Ectodermal cell (in vitro differentiated cells): Measurements from ENCODE around the gene IARS2.
"Not testable (repeated sequence)": the region's sequence is repeated elsewhere in the genome, so short reads cannot be mapped to it uniquely, and the experiment has no call there.

Source experiments
- H3K27ac ChIP-seq: 2 replicates; pipeline ENCODE4 v1.7.0; 2013; ENCODE audit warnings: mild to moderate bottlenecking, low read depth, low read length; ENCODE audit not compliant: insufficient read depth, poor library complexity, severe bottlenecking
- H3K27me3 ChIP-seq: 2 replicates; pipeline ENCODE4 v1.7.0; 2013; ENCODE audit warnings: mild to moderate bottlenecking, low read length; ENCODE audit not compliant: insufficient read depth, control insufficient read depth, poor library complexity, severe bottlenecking
- H3K36me3 ChIP-seq: one replicate; pipeline ENCODE4 v1.7.0; 2013; ENCODE audit warnings: low read length; ENCODE audit not compliant: control insufficient read depth, insufficient read depth
- H3K4me1 ChIP-seq: one replicate; pipeline ENCODE4 v1.7.0; 2013; ENCODE audit warnings: low read length; ENCODE audit not compliant: control insufficient read depth, insufficient read depth
- H3K4me3 ChIP-seq: 2 replicates; pipeline ENCODE4 v1.7.0; 2013; ENCODE audit warnings: low read depth, low read length, control low read depth; ENCODE audit not compliant: insufficient read depth
- H3K9me3 ChIP-seq: 2 replicates; pipeline ENCODE4 v1.7.0; 2013; ENCODE audit warnings: mild to moderate bottlenecking, low read length, moderate library complexity; ENCODE audit not compliant: control insufficient read depth
- WGBS, 2 experiments: methylation state at CpG; one replicate each; pipeline ENCODE4 v1.1.7; 2013; ENCODE audit warnings: missing lambda C conversion rate in 2 of 2; 5-methylcytosine and 5-hydroxymethylcytosine counted together

Gene IARS2

GRCh38 chr1:220139966-220140365 lies 46.0 kb downstream of the IARS2 start:
- 94 to 98% methylated on average over 3 to 4 of the region's 6 CpGs for WGBS, 2 experiments
- H3K27me3 ChIP-seq, result no peaks in the 10 kb centered on the region
- H3K4me1 ChIP-seq, result no peaks in the 10 kb centered on the region
- H3K36me3 ChIP-seq, result peaks cover 31% of the 10 kb centered on the region
- no peak overlapping the region for H3K4me3 ChIP-seq
- no peaks in the 10 kb centered on the region for H3K9me3 ChIP-seq
- no peak overlapping the region for H3K27ac ChIP-seq

GRCh38 chr1:220144051-220144450 lies 50.1 kb downstream of the IARS2 start:
- Histone ChIP-seq H3K27me3 (no peaks in the 10 kb centered on the region), H3K9me3 (no peaks in the 10 kb centered on the region), H3K4me3 (no peak overlapping the region), H3K4me1 (no peaks in the 10 kb centered on the region), H3K36me3 (peaks cover 35% of the 10 kb centered on the region), H3K27ac (no peak overlapping the region)
- 91 to 97% methylated on average over 4 to 5 of the region's 5 CpGs for WGBS, 2 experiments

GRCh38 chr1:220149742-220150141 lies 55.8 kb downstream of the IARS2 start:
- Histone ChIP-seq H3K4me3 (no peak overlapping the region), H3K36me3 (peaks cover 16% of the 10 kb centered on the region), H3K4me1 (no peaks in the 10 kb centered on the region), H3K9me3 (no peaks in the 10 kb centered on the region), H3K27me3 (no peaks in the 10 kb centered on the region), H3K27ac (no peak overlapping the region)
- 80% methylated on average over 1 of the region's 1 CpG; no CpG with 5 or more reads in 1 of the 2 experiments for WGBS, 2 experiments

GRCh38 chr1:220151454-220151853 lies 57.5 kb downstream of the IARS2 start:
- no peak overlapping the region for H3K4me3 ChIP-seq
- no peaks in the 10 kb centered on the region for H3K4me1 ChIP-seq
- no peaks in the 10 kb centered on the region for H3K9me3 ChIP-seq
- peaks cover 9% of the 10 kb centered on the region for H3K36me3 ChIP-seq
- no peak overlapping the region for H3K27ac ChIP-seq
- no peaks in the 10 kb centered on the region for H3K27me3 ChIP-seq
- 84 to 91% methylated on average over 3 of the region's 3 CpGs for WGBS, 2 experiments

GRCh38 chr1:220153147-220153546 lies 59.2 kb downstream of the IARS2 start:
- Histone ChIP-seq H3K4me3 (no peak overlapping the region), H3K27ac (no peak overlapping the region), H3K27me3 (no peaks in the 10 kb centered on the region), H3K4me1 (no peaks in the 10 kb centered on the region), H3K9me3 (no peaks in the 10 kb centered on the region), H3K36me3 (peaks cover 13% of the 10 kb centered on the region)

GRCh38 chr1:220156620-220157146 lies 62.8 kb downstream of the IARS2 start:
- H3K27me3 ChIP-seq, result no peaks in the 10 kb centered on the region
- H3K36me3 ChIP-seq, result peaks cover 13% of the 10 kb centered on the region
- H3K9me3 ChIP-seq, result no peaks in the 10 kb centered on the region
- H3K4me1 ChIP-seq, result no peaks in the 10 kb centered on the region
- no peak overlapping the region for H3K4me3 ChIP-seq
- WGBS, 2 experiments, result 91 to 93% methylated on average over 4 of the region's 4 CpGs
- no peak overlapping the region for H3K27ac ChIP-seq

GRCh38 chr1:220157738-220158137 lies 63.8 kb downstream of the IARS2 start:
- H3K27me3 ChIP-seq, result no peaks in the 10 kb centered on the region
- no peak overlapping the region for H3K27ac ChIP-seq
- H3K9me3 ChIP-seq, result no peaks in the 10 kb centered on the region
- H3K4me1 ChIP-seq, result no peaks in the 10 kb centered on the region
- WGBS, 2 experiments, result 92 to 100% methylated on average over 2 of the region's 2 CpGs
- peaks cover 13% of the 10 kb centered on the region for H3K36me3 ChIP-seq
- H3K4me3 ChIP-seq, result no peak overlapping the region

GRCh38 chr1:220158530-220158929 lies 64.6 kb downstream of the IARS2 start:
- H3K4me1 ChIP-seq, H3K27me3 ChIP-seq, H3K27ac ChIP-seq, H3K4me3 ChIP-seq, H3K9me3 ChIP-seq: not testable (repeated sequence)
- WGBS, 2 experiments, result 92 to 93% methylated on average over 7 of the region's 7 CpGs
- peaks cover 13% of the 10 kb centered on the region for H3K36me3 ChIP-seq

- Histone ChIP-seq H3K4me3 (no peak overlapping the region), H3K9me3 (no peaks in the 10 kb centered on the region), H3K27ac (no peak overlapping the region), H3K36me3 (peaks cover 13% of the 10 kb centered on the region), H3K27me3 (no peaks in the 10 kb centered on the region), H3K4me1 (no peaks in the 10 kb centered on the region)
- 100% methylated on average over 1 to 2 of the region's 3 CpGs for WGBS, 2 experiments
Observed at GRCh38 chr1:220159041-220159440, 65.1 kb downstream of the IARS2 start.

- no peaks in the 10 kb centered on the region for H3K4me1 ChIP-seq
- peaks cover 13% of the 10 kb centered on the region for H3K36me3 ChIP-seq
- no peak overlapping the region for H3K4me3 ChIP-seq
- H3K9me3 ChIP-seq, result no peaks in the 10 kb centered on the region
- no peaks in the 10 kb centered on the region for H3K27me3 ChIP-seq
- WGBS, 2 experiments, result no CpG with 5 or more reads among the region's 1 CpG
- H3K27ac ChIP-seq, result no peak overlapping the region
Observed at GRCh38 chr1:220160027-220160426, 66.1 kb downstream of the IARS2 start.

GRCh38 chr1:220164116-220164515 lies 70.2 kb downstream of the IARS2 start:
- H3K4me1 ChIP-seq, result no peaks in the 10 kb centered on the region
- H3K9me3 ChIP-seq, result no peaks in the 10 kb centered on the region
- no peak overlapping the region for H3K4me3 ChIP-seq
- H3K36me3 ChIP-seq, result peaks cover 9% of the 10 kb centered on the region
- no peak overlapping the region for H3K27ac ChIP-seq
- 100% methylated on average over 1 of the region's 1 CpG for WGBS, 2 experiments
- H3K27me3 ChIP-seq, result no peaks in the 10 kb centered on the region
